ENCODE results near the gene IZUMO2.

DNA sequence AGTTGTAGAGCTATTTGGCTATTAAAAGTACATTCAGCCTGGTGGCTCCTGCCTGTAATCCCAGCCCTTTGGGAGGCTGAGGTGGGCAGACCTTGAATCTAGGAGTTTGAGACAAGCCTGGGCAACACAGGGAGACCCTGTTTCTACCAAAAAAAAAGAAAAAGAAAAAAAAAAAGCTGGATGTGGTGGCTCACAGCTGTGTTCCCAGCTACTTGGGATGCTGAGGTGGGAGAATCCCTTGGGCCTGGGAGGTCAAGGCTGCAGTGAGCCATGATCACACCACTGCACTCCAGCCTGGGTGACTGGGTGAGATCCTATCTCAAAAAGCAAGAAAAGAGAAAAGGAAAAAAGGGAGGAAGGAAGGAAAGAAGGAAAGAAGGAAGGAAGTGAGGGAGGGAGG, 9.6 kb upstream of the IZUMO2 start:
- TF ChIP-seq, protein P1, sequence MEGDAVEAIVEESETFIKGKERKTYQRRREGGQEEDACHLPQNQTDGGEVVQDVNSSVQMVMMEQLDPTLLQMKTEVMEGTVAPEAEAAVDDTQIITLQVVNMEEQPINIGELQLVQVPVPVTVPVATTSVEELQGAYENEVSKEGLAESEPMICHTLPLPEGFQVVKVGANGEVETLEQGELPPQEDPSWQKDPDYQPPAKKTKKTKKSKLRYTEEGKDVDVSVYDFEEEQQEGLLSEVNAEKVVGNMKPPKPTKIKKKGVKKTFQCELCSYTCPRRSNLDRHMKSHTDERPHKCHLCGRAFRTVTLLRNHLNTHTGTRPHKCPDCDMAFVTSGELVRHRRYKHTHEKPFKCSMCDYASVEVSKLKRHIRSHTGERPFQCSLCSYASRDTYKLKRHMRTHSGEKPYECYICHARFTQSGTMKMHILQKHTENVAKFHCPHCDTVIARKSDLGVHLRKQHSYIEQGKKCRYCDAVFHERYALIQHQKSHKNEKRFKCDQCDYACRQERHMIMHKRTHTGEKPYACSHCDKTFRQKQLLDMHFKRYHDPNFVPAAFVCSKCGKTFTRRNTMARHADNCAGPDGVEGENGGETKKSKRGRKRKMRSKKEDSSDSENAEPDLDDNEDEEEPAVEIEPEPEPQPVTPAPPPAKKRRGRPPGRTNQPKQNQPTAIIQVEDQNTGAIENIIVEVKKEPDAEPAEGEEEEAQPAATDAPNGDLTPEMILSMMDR (IDR thresholded peaks at IDR 0.05) = no peak
- no peak for TF ChIP-seq POLR2A (IDR thresholded peaks at IDR 0.05)

Measured in ovary (tissue), 3 donors.